PC-9 (cell line): ENCODE data around the gene ABCA2.

Experiments used
- CTCF ChIP-seq: fragments of 200-600 bp; sonication (generic); conservative IDR thresholded peaks from 2 replicates; pipeline ENCODE4 v1.6.1; 2017; ENCODE audit warnings: mixed run types, antibody characterized with exemption, mild to moderate bottlenecking, moderate library complexity
- EZH2 ChIP-seq: fragments of 200-600 bp; sonication (generic); IDR thresholded peaks from 2 replicates; pipeline ENCODE4 v1.8.0; 2017; ENCODE audit warnings: antibody characterized with exemption, low read depth

DNA sequence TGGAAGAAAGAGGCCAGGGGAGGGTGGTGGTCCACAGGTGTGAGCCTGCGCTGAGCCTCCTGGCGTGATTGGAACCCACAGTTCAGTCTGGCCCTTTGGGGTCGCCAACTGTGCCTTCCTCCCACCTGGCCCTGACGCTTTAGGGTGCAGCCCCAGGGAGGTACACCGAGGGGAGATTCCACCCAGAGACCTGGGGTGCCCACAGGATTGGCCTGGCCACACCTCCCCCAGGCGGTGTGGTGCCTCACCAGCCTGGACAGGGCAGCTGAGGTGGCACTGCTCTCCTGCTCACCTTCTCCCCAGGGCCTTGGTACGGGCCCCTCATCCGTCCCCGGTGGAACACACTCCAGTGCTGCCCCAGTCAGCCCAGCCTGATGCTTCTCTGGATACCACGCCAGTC, 30.7 kb downstream of the ABCA2 start:
- no peak for TF ChIP-seq CTCF
- no peak for TF ChIP-seq EZH2
